DOHH2 (cell line): Measurements from ENCODE around the gene LYAR.

ENCODE experiments used
- CTCF ChIP-seq: fragments of 200-600 bp; sonication (generic); IDR thresholded peaks from one replicate; pipeline ENCODE4 v1.5.1; 2014; ENCODE audit warnings: antibody characterized with exemption, mild to moderate bottlenecking, low read depth, low read length; ENCODE audit not compliant: poor library complexity, severe bottlenecking
- EZH2phosphoT487 ChIP-seq: fragments of 200-600 bp; sonication (generic); IDR thresholded peaks from 2 replicates; pipeline ENCODE4 v1.6.1; 2017; ENCODE audit warnings: borderline replicate concordance, mild to moderate bottlenecking, antibody characterized with exemption, low read length, moderate library complexity, mixed read lengths

- no peak for TF ChIP-seq CTCF
- no peak for TF ChIP-seq EZH2phosphoT487
Measured at GRCh38 chr4:4249866-4250265, 40.1 kb downstream of the LYAR start.
